ENCODE results near the gene CDH11.

Gene CDH11

DNA sequence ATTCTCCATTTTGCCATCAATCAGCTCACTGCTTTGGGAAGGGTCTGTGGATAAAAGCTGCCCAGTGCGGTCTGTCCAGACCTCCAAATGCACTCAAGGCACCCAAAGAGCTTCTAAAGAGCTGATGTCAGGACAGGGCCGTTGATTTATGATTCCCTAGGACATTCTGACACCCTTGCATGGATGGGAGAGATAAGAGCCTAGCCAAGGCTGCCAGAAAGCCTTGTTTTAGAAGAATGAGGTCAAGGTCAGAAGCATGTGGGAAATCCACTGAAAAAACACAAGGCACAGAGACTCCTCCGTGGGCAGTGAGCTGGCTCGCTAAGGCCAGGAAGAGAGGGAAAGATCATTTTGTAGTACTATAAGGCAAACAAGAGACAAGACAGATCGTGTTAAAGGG, 214.0 kb downstream of the CDH11 start:
- no peak for DNase-seq (ENCODE audit: low spot score)

DNA sequence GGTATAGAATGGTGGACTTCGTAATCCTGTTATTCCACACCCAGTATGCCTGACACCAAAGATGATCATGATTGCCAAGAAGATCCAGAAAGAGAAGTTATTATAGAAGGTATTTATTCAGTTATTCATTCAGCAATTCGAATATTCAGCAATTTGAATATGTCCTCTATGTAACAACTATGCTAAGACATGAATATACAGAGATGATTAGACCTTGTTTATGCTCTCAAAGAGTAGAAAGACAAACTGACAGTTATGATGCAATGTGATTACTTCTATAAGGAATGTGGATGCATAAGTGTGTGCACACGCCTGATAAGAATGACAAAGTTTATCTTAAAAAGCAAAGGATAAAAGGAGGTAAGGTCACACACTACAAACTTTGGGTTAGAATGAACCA, 218.1 kb downstream of the CDH11 start:
- DNase-seq (ENCODE audit: low spot score), result no peak

DNA sequence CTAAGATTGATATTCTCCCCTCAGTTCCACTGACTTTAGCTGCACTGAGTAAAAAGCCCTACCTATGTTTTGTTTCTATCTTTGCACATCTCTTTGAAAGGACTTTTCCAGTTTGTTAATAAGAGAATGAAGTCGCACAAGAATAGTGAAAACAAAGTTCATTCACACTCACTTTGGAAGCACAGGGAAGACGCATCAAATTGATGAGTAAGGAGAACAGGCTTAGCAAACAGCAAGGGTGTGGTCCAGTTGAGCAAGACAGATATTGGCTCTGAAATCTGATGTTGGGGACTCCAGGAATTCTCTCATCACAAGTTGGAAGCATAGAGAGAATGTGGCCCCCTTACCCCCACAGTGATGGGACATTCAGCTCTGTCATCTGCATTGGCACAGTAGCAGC, 221.3 kb downstream of the CDH11 start:
- DNase-seq (ENCODE audit: low spot score), result no peak

DNA sequence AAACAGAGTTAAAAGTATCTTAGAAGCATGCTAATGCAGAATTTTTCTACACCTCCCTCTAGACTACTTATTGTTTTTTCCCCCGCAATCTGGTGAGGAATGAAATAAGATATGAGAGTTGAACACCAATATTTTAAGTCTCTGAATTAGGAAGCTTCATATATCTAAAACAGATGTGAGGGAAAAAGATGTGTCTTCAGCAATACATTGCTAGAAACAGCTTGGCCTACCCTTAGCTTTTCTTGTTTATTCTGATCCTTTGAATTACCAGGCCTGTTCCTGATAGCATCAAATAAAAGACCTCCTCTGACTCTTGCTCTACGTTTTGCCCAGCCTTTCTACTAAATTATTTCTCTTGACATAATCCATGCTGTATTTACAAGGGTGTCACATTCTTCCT, 221.8 kb downstream of the CDH11 start:
- DNase-seq (ENCODE audit: low spot score), result no peak

DNA sequence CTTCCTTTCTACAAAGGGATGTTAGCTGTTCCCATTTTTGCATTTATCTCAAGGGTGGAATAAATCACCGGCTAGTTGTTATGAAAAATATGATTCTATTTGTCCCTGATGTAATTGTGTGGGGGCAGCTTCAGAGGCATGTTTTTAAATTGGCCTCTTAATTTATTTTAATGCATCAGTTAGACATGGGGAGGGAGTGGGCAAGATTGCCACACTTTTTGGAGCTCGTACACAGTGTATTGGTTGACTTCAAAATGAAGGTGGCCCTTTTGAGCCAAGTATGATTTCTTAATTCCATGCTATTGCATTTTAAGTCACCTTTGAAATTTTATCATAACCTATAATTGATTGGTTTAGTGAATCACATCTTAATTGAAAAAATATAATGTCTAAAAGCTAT, 223.7 kb downstream of the CDH11 start:
- DNase-seq (ENCODE audit: low spot score), result no peak

All from hematopoietic multipotent progenitor cell treated with erythropoietin and hydrocortisone succinate and interleukin-3 and kit ligand, for 17 days (in vitro differentiated cells).